ENCODE results near the gene PHEX.

The PHEX gene

DNA sequence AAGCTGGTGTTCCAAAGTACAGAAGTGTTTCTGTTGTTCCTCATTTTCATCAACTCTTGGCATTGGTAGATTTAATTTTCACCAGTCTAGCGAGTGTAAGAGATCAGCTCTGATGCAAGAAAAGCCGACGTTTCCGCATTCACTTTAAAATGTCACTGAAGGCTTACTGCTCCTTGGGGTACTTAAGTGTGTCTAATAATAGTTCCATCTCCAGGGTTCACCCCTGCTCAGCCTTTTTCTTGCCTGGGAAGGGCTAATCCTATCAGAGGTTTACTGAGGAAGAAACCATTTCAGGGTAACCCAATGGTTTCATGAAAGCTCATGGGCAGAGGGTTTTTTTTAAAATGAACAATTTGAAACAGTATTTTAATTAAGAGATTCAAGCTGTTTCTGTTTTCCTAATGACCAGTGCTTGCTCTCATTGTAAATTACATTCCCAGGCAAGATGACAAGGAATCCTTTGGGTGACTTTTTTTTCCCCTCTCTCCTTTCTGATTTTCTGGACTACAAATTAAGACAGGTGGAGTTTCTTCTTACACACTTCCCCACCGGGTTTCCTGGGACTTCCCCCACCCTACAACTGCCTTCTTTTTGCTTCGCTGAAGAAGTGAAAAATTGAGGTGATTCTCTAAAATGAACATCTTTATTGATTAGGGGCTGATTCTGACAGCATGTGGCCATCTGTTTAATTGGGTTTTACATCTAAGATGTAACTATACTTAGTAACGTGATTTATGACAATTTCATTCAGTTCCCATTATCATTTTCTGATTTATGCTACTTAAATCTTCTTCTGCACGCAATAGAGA, 161.9 kb downstream of the PHEX start:
- Histone ChIP-seq H3K27me3 (ENCODE audit: control insufficient read depth, low read length) (no peaks in the 10 kb centered on the region), H3K79me2 (ENCODE audit: control insufficient read depth, low read length) (no peaks in the 10 kb centered on the region), H3K4me3 (ENCODE audit: low read length) (no peak overlapping the region), H3K9me3 (ENCODE audit: control insufficient read depth, insufficient read depth, low read length) (no peaks in the 10 kb centered on the region), H3K36me3 (ENCODE audit: control insufficient read depth, low read length) (no peaks in the 10 kb centered on the region), H3F3A (ENCODE audit: control insufficient read depth, insufficient read depth) (no peaks in the 10 kb centered on the region), H3K4me2 (ENCODE audit: low read length) (no peak overlapping the region), H3K4me1 (ENCODE audit: control insufficient read depth, low read length) (no peaks in the 10 kb centered on the region), H3K27ac (ENCODE audit: low read depth, low read length) (no peak overlapping the region), H3K9me2 (replicated peaks; ENCODE audit: control insufficient read depth, low read length) (no peaks in the 10 kb centered on the region), H4K20me1 (ENCODE audit: control insufficient read depth, insufficient read depth, low read depth, low read length) (no peaks in the 10 kb centered on the region)
- no peak for TF ChIP-seq EZH2phosphoT487 (IDR thresholded peaks at IDR 0.05; ENCODE audit: borderline replicate concordance, low read length)
- TF ChIP-seq, protein P1, sequence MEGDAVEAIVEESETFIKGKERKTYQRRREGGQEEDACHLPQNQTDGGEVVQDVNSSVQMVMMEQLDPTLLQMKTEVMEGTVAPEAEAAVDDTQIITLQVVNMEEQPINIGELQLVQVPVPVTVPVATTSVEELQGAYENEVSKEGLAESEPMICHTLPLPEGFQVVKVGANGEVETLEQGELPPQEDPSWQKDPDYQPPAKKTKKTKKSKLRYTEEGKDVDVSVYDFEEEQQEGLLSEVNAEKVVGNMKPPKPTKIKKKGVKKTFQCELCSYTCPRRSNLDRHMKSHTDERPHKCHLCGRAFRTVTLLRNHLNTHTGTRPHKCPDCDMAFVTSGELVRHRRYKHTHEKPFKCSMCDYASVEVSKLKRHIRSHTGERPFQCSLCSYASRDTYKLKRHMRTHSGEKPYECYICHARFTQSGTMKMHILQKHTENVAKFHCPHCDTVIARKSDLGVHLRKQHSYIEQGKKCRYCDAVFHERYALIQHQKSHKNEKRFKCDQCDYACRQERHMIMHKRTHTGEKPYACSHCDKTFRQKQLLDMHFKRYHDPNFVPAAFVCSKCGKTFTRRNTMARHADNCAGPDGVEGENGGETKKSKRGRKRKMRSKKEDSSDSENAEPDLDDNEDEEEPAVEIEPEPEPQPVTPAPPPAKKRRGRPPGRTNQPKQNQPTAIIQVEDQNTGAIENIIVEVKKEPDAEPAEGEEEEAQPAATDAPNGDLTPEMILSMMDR (IDR thresholded peaks at IDR 0.05; ENCODE audit: low read depth, low read length, poor library complexity, severe bottlenecking) = no peak

DNA sequence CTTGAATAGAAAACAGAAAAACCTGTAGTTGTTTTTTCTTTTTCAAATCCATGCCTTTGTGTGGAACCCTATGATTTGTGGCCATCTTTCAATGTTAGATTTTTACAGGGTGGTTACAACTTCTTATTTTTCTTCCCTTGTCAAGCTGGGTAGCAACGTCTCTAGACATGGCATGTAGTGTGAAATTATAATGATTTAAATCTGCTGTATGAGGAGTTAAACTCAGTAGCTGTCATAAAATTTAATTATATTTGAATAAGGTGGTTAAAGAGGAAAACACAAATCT, 162.5 kb downstream of the PHEX start:
- Histone ChIP-seq H3K36me3 (ENCODE audit: control insufficient read depth, low read length) (no peaks in the 10 kb centered on the region), H3K4me3 (ENCODE audit: low read length) (no peak overlapping the region), H4K20me1 (ENCODE audit: control insufficient read depth, insufficient read depth, low read depth, low read length) (no peaks in the 10 kb centered on the region), H3K4me1 (ENCODE audit: control insufficient read depth, low read length) (no peaks in the 10 kb centered on the region), H3K27ac (ENCODE audit: low read depth, low read length) (no peak overlapping the region), H3F3A (ENCODE audit: control insufficient read depth, insufficient read depth) (no peaks in the 10 kb centered on the region), H3K9me2 (replicated peaks; ENCODE audit: control insufficient read depth, low read length) (no peaks in the 10 kb centered on the region), H3K27me3 (ENCODE audit: control insufficient read depth, low read length) (no peaks in the 10 kb centered on the region), H3K79me2 (ENCODE audit: control insufficient read depth, low read length) (no peaks in the 10 kb centered on the region), H3K9me3 (ENCODE audit: control insufficient read depth, insufficient read depth, low read length) (no peaks in the 10 kb centered on the region), H3K4me2 (ENCODE audit: low read length) (no peak overlapping the region)
- TF ChIP-seq, protein P1 (IDR thresholded peaks at IDR 0.05; ENCODE audit: low read depth, low read length, poor library complexity, severe bottlenecking) = no peak
- no peak for TF ChIP-seq EZH2phosphoT487 (IDR thresholded peaks at IDR 0.05; ENCODE audit: borderline replicate concordance, low read length)

DNA sequence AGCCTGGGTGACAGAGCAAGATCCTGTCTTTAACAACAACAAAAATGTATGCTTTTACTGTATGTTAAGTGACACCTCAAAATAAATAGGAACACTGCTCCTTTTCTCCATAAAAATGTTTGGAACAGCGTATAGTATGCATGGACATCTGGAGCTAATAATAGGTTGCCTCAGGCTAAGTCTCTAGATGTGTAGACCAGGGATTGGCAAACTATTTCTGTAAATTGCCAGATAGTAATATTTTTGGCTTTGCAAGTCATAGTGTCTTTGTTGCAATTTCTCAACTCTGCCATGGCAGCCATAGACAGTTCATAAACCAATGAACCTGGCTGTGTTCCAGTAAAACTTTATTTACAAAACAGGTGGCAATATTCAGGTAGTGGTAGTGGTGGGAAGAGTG, 164.0 kb downstream of the PHEX start:
- TF ChIP-seq EZH2phosphoT487 (IDR thresholded peaks at IDR 0.05; ENCODE audit: borderline replicate concordance, low read length) = no peak
- TF ChIP-seq, protein P1 (IDR thresholded peaks at IDR 0.05; ENCODE audit: low read depth, low read length, poor library complexity, severe bottlenecking) = no peak
- Histone ChIP-seq H3K9me3 (ENCODE audit: control insufficient read depth, insufficient read depth, low read length) (no peaks in the 10 kb centered on the region), H3K36me3 (ENCODE audit: control insufficient read depth, low read length) (no peaks in the 10 kb centered on the region), H3K79me2 (ENCODE audit: control insufficient read depth, low read length) (no peaks in the 10 kb centered on the region), H3K27me3 (ENCODE audit: control insufficient read depth, low read length) (no peaks in the 10 kb centered on the region), H4K20me1 (ENCODE audit: control insufficient read depth, insufficient read depth, low read depth, low read length) (no peaks in the 10 kb centered on the region), H3K4me1 (ENCODE audit: control insufficient read depth, low read length) (no peaks in the 10 kb centered on the region), H3K4me3 (ENCODE audit: low read length) (no peak overlapping the region), H3K4me2 (ENCODE audit: low read length) (no peak overlapping the region), H3K27ac (ENCODE audit: low read depth, low read length) (no peak overlapping the region), H3K9me2 (replicated peaks; ENCODE audit: control insufficient read depth, low read length) (no peaks in the 10 kb centered on the region), H3F3A (ENCODE audit: control insufficient read depth, insufficient read depth) (no peaks in the 10 kb centered on the region)
